NB4 (cell line): ENCODE measurements around the gene RNF112.

Source experiments
- DNase-seq: peaks from one replicate; pipeline ENCODE4 v3.0.0; 2010; ENCODE audit warnings: low read depth
- H3K4me3 ChIP-seq: one replicate; pipeline ENCODE4 v1.5.1; 2011; ENCODE audit warnings: mild to moderate bottlenecking, low read depth, low read length, moderate library complexity
- CTCF ChIP-seq: IDR thresholded peaks from one replicate; pipeline ENCODE4 v1.5.1; 2012; ENCODE audit warnings: low read depth, low read length
- MAX ChIP-seq: IDR thresholded peaks from 2 replicates; pipeline ENCODE4 v1.6.1; 2011; ENCODE audit warnings: low read depth, low read length
- MYC ChIP-seq: IDR thresholded peaks from 2 replicates; pipeline ENCODE4 v1.6.1; 2011; ENCODE audit warnings: low read depth, low read length
- POLR2A ChIP-seq: IDR thresholded peaks from 2 replicates; pipeline ENCODE4 v1.6.1; 2011; ENCODE audit warnings: mild to moderate bottlenecking; ENCODE audit not compliant: insufficient read length; ENCODE audit errors: extremely low read depth

The RNF112 gene

GRCh38 chr17:19409066-19409465 lies 2.0 kb upstream of the RNF112 start:
- DNase-seq = no peak
- TF ChIP-seq MYC (no peak), CTCF (no peak), POLR2A (no peak)
- H3K4me3 ChIP-seq = no peak overlapping the region

- TF ChIP-seq MYC = no peak
- TF ChIP-seq POLR2A = no peak
- no peak for TF ChIP-seq MAX
- no peak for TF ChIP-seq CTCF
- H3K4me3 ChIP-seq = no peak overlapping the region
- DNase-seq = no peak
Observed at GRCh38 chr17:19409509-19409908, 1.5 kb upstream of the RNF112 start.

- H3K4me3 ChIP-seq = no peak overlapping the region
- no peak for TF ChIP-seq CTCF
- TF ChIP-seq MAX = no peak
- no peak for TF ChIP-seq MYC
- TF ChIP-seq POLR2A = no peak
- no peak for DNase-seq
Observed at GRCh38 chr17:19410091-19410490, 941 bp upstream of the RNF112 start.

GRCh38 chr17:19411631-19412030 lies 599 bp downstream of the RNF112 start:
- DNase-seq = no peak
- no peak overlapping the region for H3K4me3 ChIP-seq
- TF ChIP-seq MYC = no peak
- TF ChIP-seq MAX = no peak
- TF ChIP-seq CTCF = no peak
- TF ChIP-seq POLR2A = no peak

- no peak overlapping the region for H3K4me3 ChIP-seq
- no peak for TF ChIP-seq CTCF
- no peak for TF ChIP-seq POLR2A
- TF ChIP-seq MYC = no peak
- TF ChIP-seq MAX = no peak
- no peak for DNase-seq
Observed at GRCh38 chr17:19412510-19412909, 1.5 kb downstream of the RNF112 start.

- no peak overlapping the region for H3K4me3 ChIP-seq
- DNase-seq = no peak
- no peak for TF ChIP-seq POLR2A
- no peak for TF ChIP-seq CTCF
Observed at GRCh38 chr17:19412984-19413383, 2.0 kb downstream of the RNF112 start.
